Measurements from ENCODE around the gene ACTA2. TPM values are rescaled to one million over a fixed set of nuclear protein-coding genes. Genes with fewer than 3 reads are reported as not detected.
"Not testable (repeated sequence)": the region's sequence is repeated elsewhere in the genome, so short reads cannot be mapped to it uniquely, and the experiment has no call there.

ACTA2 gene
- total RNA-seq, 1 experiment from 2014 or later, result 2,012 TPM

- no peaks in the 10 kb centered on the region for H3K27me3 ChIP-seq (replicated peaks)
- no peak overlapping the region for H3K4me3 ChIP-seq
- peaks cover 10% of the 10 kb centered on the region for H3K4me1 ChIP-seq (replicated peaks)
- no peak overlapping the region for H3K27ac ChIP-seq
- peaks cover 58% of the 10 kb centered on the region for H3K36me3 ChIP-seq
- DNase-seq (ENCODE audit: low read depth in 1 of 2, low spot score in 2 of 2), result peak in 1 of 2 experiments; percentile 11
- no peaks in the 10 kb centered on the region for H3K9me3 ChIP-seq (replicated peaks)
Measured at GRCh38 chr10:88933564-88933963, 19.0 kb downstream of the ACTA2 start.

DNA sequence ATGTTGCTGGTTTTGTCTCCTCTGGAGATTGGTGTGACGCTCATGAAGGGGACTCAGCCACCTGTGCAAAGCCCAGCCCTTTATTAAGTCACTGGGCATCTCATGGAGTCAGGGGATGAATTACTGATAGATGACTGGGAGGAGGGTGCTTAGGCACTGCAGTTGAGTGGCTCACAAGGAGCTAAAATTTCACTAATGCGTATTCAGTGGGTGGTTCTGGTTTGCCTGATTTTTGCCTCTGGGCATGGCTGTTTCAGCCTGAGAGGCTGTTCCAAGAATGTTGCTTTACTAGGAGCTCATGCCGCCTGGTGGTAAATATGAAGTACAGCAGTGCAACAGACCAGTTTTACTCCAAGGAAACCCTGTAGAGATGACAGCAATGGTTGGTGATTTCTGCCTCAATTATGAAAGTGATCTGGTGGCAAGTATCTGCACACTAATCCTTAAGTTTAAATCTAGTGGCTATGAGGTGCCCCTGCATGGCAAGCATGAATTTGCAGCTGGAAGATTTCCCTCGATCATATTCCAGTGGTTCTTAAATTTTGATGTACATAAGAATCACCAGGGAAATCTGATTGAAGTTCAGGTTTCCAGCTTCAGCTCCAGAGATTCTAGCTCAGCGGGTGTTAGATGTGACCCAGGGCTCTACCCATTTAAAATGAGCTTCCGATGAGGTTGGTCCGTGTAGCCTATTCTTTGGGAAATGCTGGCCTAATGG is 19.9 kb downstream of the ACTA2 start:
- H3K4me3 ChIP-seq, result no peak overlapping the region

DNA sequence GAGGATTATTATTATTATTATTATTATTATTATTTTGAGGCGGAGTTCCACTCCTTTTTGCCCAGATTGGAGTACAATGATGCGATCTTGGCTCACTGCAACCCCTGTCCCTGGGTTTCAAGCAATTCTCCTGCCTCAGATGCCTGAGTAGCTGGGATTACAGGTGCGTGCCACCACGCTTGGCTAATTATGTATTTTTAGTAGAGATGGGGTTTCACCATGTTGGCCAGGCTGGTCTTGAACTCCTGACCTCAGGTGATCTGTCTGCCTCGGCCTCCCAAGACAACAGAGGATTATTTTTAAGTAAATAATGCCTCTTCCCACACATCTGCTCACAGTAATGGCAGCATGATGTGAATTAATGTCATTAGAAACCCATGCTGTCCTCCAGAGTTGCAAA is 20.5 kb downstream of the ACTA2 start:
- H3K27me3 ChIP-seq (replicated peaks); H3K4me3 ChIP-seq; H3K27ac ChIP-seq; DNase-seq (ENCODE audit: low read depth in 1 of 2, low spot score in 2 of 2); H3K9me3 ChIP-seq (replicated peaks): not testable (repeated sequence)
- Histone ChIP-seq H3K36me3 (peaks cover 43% of the 10 kb centered on the region), H3K4me1 (replicated peaks) (peaks cover 17% of the 10 kb centered on the region)

More for the DNA sequence above, 19.9 kb downstream of the ACTA2 start:
- Histone ChIP-seq H3K27ac (no peak overlapping the region), H3K27me3 (replicated peaks) (no peaks in the 10 kb centered on the region), H3K36me3 (peaks cover 50% of the 10 kb centered on the region), H3K9me3 (replicated peaks) (no peaks in the 10 kb centered on the region), H3K4me1 (replicated peaks) (peaks cover 11% of the 10 kb centered on the region)
- DNase-seq (ENCODE audit: low read depth in 1 of 2, low spot score in 2 of 2), result peak; percentile 69 to 74

GRCh38 chr10:88931548-88931947 is 21.0 kb downstream of the ACTA2 start:
- no peaks in the 10 kb centered on the region for H3K27me3 ChIP-seq (replicated peaks)
- H3K4me3 ChIP-seq, result no peak overlapping the region
- DNase-seq (ENCODE audit: low read depth in 1 of 2, low spot score in 2 of 2), result no peak
- H3K36me3 ChIP-seq, result peaks cover 38% of the 10 kb centered on the region
- no peak overlapping the region for H3K27ac ChIP-seq
- H3K9me3 ChIP-seq (replicated peaks), result no peaks in the 10 kb centered on the region
- H3K4me1 ChIP-seq (replicated peaks), result peaks cover 22% of the 10 kb centered on the region

DNA sequence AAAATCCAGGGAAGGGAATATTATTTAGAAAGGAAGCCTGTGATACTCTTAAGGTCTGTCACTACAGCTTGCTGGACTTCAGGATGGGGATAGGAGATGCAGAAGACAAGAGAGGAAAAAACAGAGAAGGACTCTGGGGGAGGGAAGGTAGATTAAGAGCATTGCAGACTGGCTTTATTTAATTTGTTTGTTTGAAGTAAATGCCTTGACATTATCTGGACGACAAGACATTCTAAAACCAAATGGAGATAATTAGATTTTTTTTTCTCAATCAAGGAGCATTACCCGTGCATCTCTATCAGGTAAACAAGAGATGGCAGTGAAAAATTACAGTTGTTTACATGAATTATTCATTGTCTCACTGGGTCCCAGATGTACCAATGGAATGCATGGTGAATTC is 24.3 kb downstream of the ACTA2 start:
- Histone ChIP-seq H3K36me3 (peaks cover 12% of the 10 kb centered on the region), H3K27ac (no peak overlapping the region), H3K4me3 (no peak overlapping the region), H3K4me1 (replicated peaks) (peaks cover 32% of the 10 kb centered on the region), H3K9me3 (replicated peaks) (no peaks in the 10 kb centered on the region), H3K27me3 (replicated peaks) (no peaks in the 10 kb centered on the region)
- no peak for DNase-seq (ENCODE audit: low read depth in 1 of 2, low spot score in 2 of 2)

DNA sequence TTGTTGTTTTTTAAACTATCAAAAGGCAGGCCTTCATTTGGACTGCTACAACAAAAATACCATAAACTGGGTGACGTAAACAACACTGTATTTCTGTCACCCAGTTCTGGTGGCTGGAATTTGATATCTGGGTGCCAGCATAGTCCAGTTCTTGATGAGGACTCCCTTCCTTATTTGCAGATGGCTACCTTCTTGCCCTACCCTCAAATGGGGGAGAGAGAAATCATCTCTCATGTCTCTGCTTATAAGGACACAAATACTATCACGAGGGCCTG is 25.2 kb downstream of the ACTA2 start:
- H3K27me3 ChIP-seq (replicated peaks), result no peaks in the 10 kb centered on the region
- H3K36me3 ChIP-seq, result peaks cover 11% of the 10 kb centered on the region
- no peak overlapping the region for H3K4me3 ChIP-seq
- H3K27ac ChIP-seq, result peak overlapping the region; percentile 85
- H3K4me1 ChIP-seq (replicated peaks), result peaks cover 24% of the 10 kb centered on the region
- no peaks in the 10 kb centered on the region for H3K9me3 ChIP-seq (replicated peaks)
- DNase-seq (ENCODE audit: low read depth in 1 of 2, low spot score in 2 of 2), result no peak

DNA sequence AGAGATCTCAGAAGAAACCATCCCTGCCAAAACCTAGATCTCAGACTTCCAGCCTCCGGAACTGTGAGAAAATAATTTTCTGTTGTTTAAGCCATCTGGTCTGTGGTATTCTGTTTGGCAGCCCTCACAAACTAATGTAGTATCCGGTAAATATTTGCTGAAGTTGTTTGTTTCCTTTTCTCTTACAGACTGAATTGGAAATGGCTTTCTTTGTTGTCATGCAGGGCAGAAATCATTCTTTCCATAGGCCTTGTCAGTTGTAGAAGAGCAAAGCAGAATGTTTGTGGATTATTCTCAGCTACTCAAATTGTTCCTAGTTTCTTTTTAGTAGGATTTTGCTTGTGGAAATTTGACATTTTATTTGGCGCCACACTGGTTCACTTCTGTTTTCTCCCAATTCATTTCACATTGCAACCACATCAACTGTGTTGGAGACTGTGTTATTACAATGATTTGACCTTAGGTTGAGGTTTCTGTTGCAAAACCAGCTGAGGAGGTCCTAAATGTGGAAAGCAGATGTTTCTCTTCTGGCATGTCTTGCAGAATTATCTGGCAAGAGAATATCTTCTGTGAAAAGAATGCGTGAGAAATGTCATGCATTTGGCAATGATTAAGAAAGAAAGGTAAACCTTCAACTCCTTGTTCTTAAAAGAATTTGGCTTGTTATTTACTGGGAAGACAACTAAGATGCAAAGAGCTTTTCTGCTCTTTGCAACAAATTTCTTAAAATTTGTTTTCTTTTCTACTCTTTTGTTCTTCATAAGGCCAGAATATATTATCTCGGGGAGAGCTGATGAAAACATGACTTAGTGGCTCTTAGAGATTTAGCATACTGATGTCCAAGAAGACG is 25.8 kb downstream of the ACTA2 start:
- peaks cover 22% of the 10 kb centered on the region for H3K4me1 ChIP-seq (replicated peaks)
- H3K36me3 ChIP-seq, result peaks cover 11% of the 10 kb centered on the region
- no peaks in the 10 kb centered on the region for H3K9me3 ChIP-seq (replicated peaks)
- DNase-seq (ENCODE audit: low read depth in 1 of 2, low spot score in 2 of 2), result peak in 1 of 2 experiments; percentile 79
- peak overlapping the region; percentile 85 for H3K27ac ChIP-seq
- no peaks in the 10 kb centered on the region for H3K27me3 ChIP-seq (replicated peaks)
- no peak overlapping the region for H3K4me3 ChIP-seq

- no peak overlapping the region for H3K4me3 ChIP-seq
- no peaks in the 10 kb centered on the region for H3K9me3 ChIP-seq (replicated peaks)
- H3K36me3 ChIP-seq, result peaks cover 14% of the 10 kb centered on the region
- no peak overlapping the region for H3K27ac ChIP-seq
- no peaks in the 10 kb centered on the region for H3K27me3 ChIP-seq (replicated peaks)
- no peak for DNase-seq (ENCODE audit: low read depth in 1 of 2, low spot score in 2 of 2)
- peaks cover 22% of the 10 kb centered on the region for H3K4me1 ChIP-seq (replicated peaks)
Measured at GRCh38 chr10:88923520-88923919, 29.1 kb downstream of the ACTA2 start.

GRCh38 chr10:88922041-88922440 is 30.5 kb downstream of the ACTA2 start:
- Histone ChIP-seq H3K36me3 (peaks cover 26% of the 10 kb centered on the region), H3K27ac (no peak overlapping the region)
- no peak for DNase-seq (ENCODE audit: low read depth in 1 of 2, low spot score in 2 of 2)

GRCh38 chr10:88920986-88921593 is 31.5 kb downstream of the ACTA2 start:
- Histone ChIP-seq H3K9me3 (replicated peaks) (no peaks in the 10 kb centered on the region), H3K27me3 (replicated peaks) (no peaks in the 10 kb centered on the region), H3K4me3 (no peak overlapping the region), H3K4me1 (replicated peaks) (peaks cover 5% of the 10 kb centered on the region), H3K36me3 (peaks cover 26% of the 10 kb centered on the region), H3K27ac (no peak overlapping the region)
- DNase-seq (ENCODE audit: low read depth in 1 of 2, low spot score in 2 of 2), result no peak

More at GRCh38 chr10:88922041-88922440, 30.5 kb downstream of the ACTA2 start:
- Histone ChIP-seq H3K27me3 (replicated peaks) (no peaks in the 10 kb centered on the region), H3K4me1 (replicated peaks) (peaks cover 14% of the 10 kb centered on the region), H3K9me3 (replicated peaks) (no peaks in the 10 kb centered on the region), H3K4me3 (no peak overlapping the region)

- Histone ChIP-seq H3K9me3 (replicated peaks) (no peaks in the 10 kb centered on the region), H3K4me1 (replicated peaks) (no peaks in the 10 kb centered on the region), H3K27me3 (replicated peaks) (no peaks in the 10 kb centered on the region), H3K4me3 (no peak overlapping the region), H3K36me3 (peaks cover 26% of the 10 kb centered on the region), H3K27ac (no peak overlapping the region)
- no peak for DNase-seq (ENCODE audit: low read depth in 1 of 2, low spot score in 2 of 2)
Measured at GRCh38 chr10:88920198-88920597, 32.4 kb downstream of the ACTA2 start.

DNA sequence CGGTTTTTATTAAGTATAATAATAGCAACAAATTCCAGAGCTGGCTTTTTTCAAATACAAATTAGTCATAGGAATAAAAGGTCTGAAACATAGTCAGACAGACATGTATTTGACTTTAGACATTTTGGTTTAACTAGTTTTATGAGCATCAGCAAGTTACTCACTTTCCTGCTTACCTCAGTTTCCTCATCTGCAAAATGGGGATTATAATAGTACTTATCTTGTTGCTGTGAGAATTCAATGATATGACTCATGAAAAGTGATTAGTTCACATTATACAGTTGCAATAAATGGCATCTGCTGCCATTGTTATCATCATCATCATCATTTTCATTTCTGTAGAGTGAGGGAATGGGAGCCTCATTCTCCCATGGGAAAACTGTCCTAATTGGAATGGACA is 33.5 kb downstream of the ACTA2 start:
- no peaks in the 10 kb centered on the region for H3K27me3 ChIP-seq (replicated peaks)
- H3K9me3 ChIP-seq (replicated peaks), result no peaks in the 10 kb centered on the region
- peaks cover 24% of the 10 kb centered on the region for H3K36me3 ChIP-seq
- H3K4me1 ChIP-seq (replicated peaks), result no peaks in the 10 kb centered on the region
- no peak for DNase-seq (ENCODE audit: low read depth in 1 of 2, low spot score in 2 of 2)
- no peak overlapping the region for H3K4me3 ChIP-seq
- H3K27ac ChIP-seq, result no peak overlapping the region

GRCh38 chr10:88918191-88918905 is 34.2 kb downstream of the ACTA2 start:
- Histone ChIP-seq H3K4me1 (replicated peaks) (no peaks in the 10 kb centered on the region), H3K9me3 (replicated peaks) (no peaks in the 10 kb centered on the region), H3K36me3 (peaks cover 27% of the 10 kb centered on the region), H3K27ac (no peak overlapping the region), H3K4me3 (no peak overlapping the region), H3K27me3 (replicated peaks) (no peaks in the 10 kb centered on the region)
- no peak for DNase-seq (ENCODE audit: low read depth in 1 of 2, low spot score in 2 of 2)
